Astrocyte (in vitro differentiated cells and primary cell): Measurements from ENCODE around the gene C3. TPM values are rescaled to one million over a fixed set of nuclear protein-coding genes. Genes with fewer than 3 reads are reported as not detected.

ENCODE experiments used
- DNase-seq: peaks from one replicate; pipeline ENCODE4 v3.0.0-alpha.2; 2010; ENCODE audit warnings: low read depth
- FAIRE-seq: peaks from 2 replicates; lab custom pipeline; 2011; peaks lifted over from hg19 to GRCh38; lab: Jason Lieb, UNC
- H2AFZ ChIP-seq: 2 replicates; pipeline ENCODE4 v1.6.0; 2012; ENCODE audit warnings: low read depth, low read length, inconsistent platforms
- H3K27ac ChIP-seq: 2 replicates; pipeline ENCODE4 v1.5.1; 2011; ENCODE audit warnings: low read depth, low read length, inconsistent platforms
- H3K27me3 ChIP-seq: 2 replicates; pipeline ENCODE4 v1.6.0; 2011; ENCODE audit warnings: low read length, inconsistent platforms; ENCODE audit not compliant: insufficient read depth
- H3K36me3 ChIP-seq: 2 replicates; pipeline ENCODE4 v1.5.1; 2011; ENCODE audit warnings: low read length, inconsistent platforms; ENCODE audit not compliant: insufficient read depth
- H3K4me1 ChIP-seq: 2 replicates; pipeline ENCODE4 v1.5.1; 2011; ENCODE audit warnings: low read length, inconsistent platforms; ENCODE audit not compliant: insufficient read depth
- H3K4me2 ChIP-seq: 2 replicates; pipeline ENCODE4 v1.6.0; 2012; ENCODE audit warnings: low read length, inconsistent platforms
- H3K4me3 ChIP-seq: 2 replicates; pipeline ENCODE4 v1.5.1; 2011; ENCODE audit warnings: low read depth, mild to moderate bottlenecking, low read length, inconsistent platforms; ENCODE audit not compliant: insufficient read depth
- H3K79me2 ChIP-seq: 2 replicates; pipeline ENCODE4 v1.6.0; 2012; ENCODE audit warnings: mild to moderate bottlenecking, low read length, inconsistent platforms; ENCODE audit not compliant: insufficient read depth
- H3K9ac ChIP-seq: 2 replicates; pipeline ENCODE4 v1.6.0; 2012; ENCODE audit warnings: mild to moderate bottlenecking, low read length, inconsistent platforms
- H3K9me3 ChIP-seq: 2 replicates; pipeline ENCODE4 v1.5.1; 2012; ENCODE audit warnings: low read depth, mild to moderate bottlenecking, low read length, inconsistent platforms; ENCODE audit not compliant: insufficient read depth
- H4K20me1 ChIP-seq: 2 replicates; pipeline ENCODE4 v1.6.0; 2012; ENCODE audit warnings: low read length, inconsistent platforms; ENCODE audit not compliant: insufficient read depth
- H3K27ac Mint-ChIP-seq: one replicate; pipeline ENCODE4 v1.8.0; 2021; ENCODE audit warnings: mild to moderate bottlenecking, mixed read lengths; ENCODE audit not compliant: unreplicated experiment
- H3K27me3 Mint-ChIP-seq: one replicate; pipeline ENCODE4 v1.8.0; 2021; ENCODE audit warnings: low read depth, mixed read lengths; ENCODE audit not compliant: unreplicated experiment
- H3K36me3 Mint-ChIP-seq: one replicate; pipeline ENCODE4 v1.8.0; 2021; ENCODE audit warnings: low read depth, mixed read lengths; ENCODE audit not compliant: unreplicated experiment
- H3K4me1 Mint-ChIP-seq: one replicate; pipeline ENCODE4 v1.8.0; 2021; ENCODE audit warnings: low read depth, mixed read lengths; ENCODE audit not compliant: unreplicated experiment
- H3K4me3 Mint-ChIP-seq: one replicate; pipeline ENCODE4 v1.8.0; 2021; ENCODE audit warnings: mild to moderate bottlenecking, moderate library complexity, mixed read lengths; ENCODE audit not compliant: unreplicated experiment
- H3K9me3 Mint-ChIP-seq: one replicate; pipeline ENCODE4 v1.8.0; 2021; ENCODE audit warnings: mild to moderate bottlenecking, mixed read lengths; ENCODE audit not compliant: unreplicated experiment
- CTCF ChIP-seq: IDR thresholded peaks from 2 replicates; pipeline ENCODE4 v1.5.1; 2011; ENCODE audit warnings: low read depth, mild to moderate bottlenecking, inconsistent platforms, low read length, moderate library complexity; ENCODE audit not compliant: insufficient read depth
- EZH2 ChIP-seq: IDR thresholded peaks from 2 replicates; pipeline ENCODE4 v1.6.1; 2012; ENCODE audit warnings: mild to moderate bottlenecking, low read length, inconsistent platforms; ENCODE audit not compliant: insufficient read depth
- total RNA-seq: library from RNA; stranded (reverse); gene quantifications from 2 replicates; pipeline ENCODE4 v1.2.1, GENCODE V29; 2021

C3 gene
- total RNA-seq, 1 donor from 2014 or later = 2.4 TPM

- H3K79me2 ChIP-seq = peaks cover 10% of the 10 kb centered on the region
- H3K27me3 Mint-ChIP-seq = no peaks in the 10 kb centered on the region
- FAIRE-seq = no peak
Measured at GRCh38 chr19:6733338-6734095, 13.1 kb upstream of the C3 start.

GRCh38 chr19:6732803-6733337, 12.4 kb upstream of the C3 start:
- no peaks in the 10 kb centered on the region for H3K27me3 Mint-ChIP-seq
- H3K27ac ChIP-seq = no peak overlapping the region

More at GRCh38 chr19:6733338-6734095, 13.1 kb upstream of the C3 start:
- no peak overlapping the region for H3K4me3 ChIP-seq
- peaks cover 17% of the 10 kb centered on the region for H3K4me1 ChIP-seq
- TF ChIP-seq EZH2 (no peak), CTCF (no peak)
- DNase-seq = no peak
- H2AFZ ChIP-seq = no peak overlapping the region
- H3K27ac Mint-ChIP-seq = no peak overlapping the region
- H3K9me3 ChIP-seq = no peaks in the 10 kb centered on the region
- H3K36me3 Mint-ChIP-seq = peaks cover 9% of the 10 kb centered on the region
- H3K4me2 ChIP-seq = no peak overlapping the region
- no peaks in the 10 kb centered on the region for H3K27me3 ChIP-seq
- H4K20me1 ChIP-seq = no peaks in the 10 kb centered on the region
- peaks cover 3% of the 10 kb centered on the region for H3K9me3 Mint-ChIP-seq
- H3K9ac ChIP-seq = no peak overlapping the region
- H3K4me1 Mint-ChIP-seq = peaks cover 9% of the 10 kb centered on the region
- no peak overlapping the region for H3K4me3 Mint-ChIP-seq
- no peak overlapping the region for H3K27ac ChIP-seq
- H3K36me3 ChIP-seq = no peaks in the 10 kb centered on the region

More at GRCh38 chr19:6732803-6733337, 12.4 kb upstream of the C3 start:
- Mint-ChIP-seq H3K36me3 (peaks cover 9% of the 10 kb centered on the region), H3K4me3 (no peak overlapping the region), H3K9me3 (peaks cover 3% of the 10 kb centered on the region), H3K4me1 (peaks cover 5% of the 10 kb centered on the region), H3K27ac (no peak overlapping the region)
- Histone ChIP-seq H3K27me3 (no peaks in the 10 kb centered on the region), H3K9ac (no peak overlapping the region), H3K36me3 (no peaks in the 10 kb centered on the region), H4K20me1 (no peaks in the 10 kb centered on the region), H3K4me3 (no peak overlapping the region), H3K9me3 (no peaks in the 10 kb centered on the region), H3K4me2 (no peak overlapping the region), H2AFZ (no peak overlapping the region), H3K4me1 (peaks cover 11% of the 10 kb centered on the region), H3K79me2 (peaks cover 10% of the 10 kb centered on the region)
- no peak for TF ChIP-seq EZH2
- TF ChIP-seq CTCF = no peak
- DNase-seq = no peak
- no peak for FAIRE-seq
